HS-27A (cell line): ENCODE results near the gene TRPV6.
A peak's percentile ranks its signal among the peaks of the same experiment; 100 is the strongest.

ENCODE experiments used
- DNase-seq: peaks from one replicate; pipeline ENCODE4 v3.0.0-alpha.2; 2012; ENCODE audit warnings: low read depth, missing footprints

TRPV6 gene

DNA sequence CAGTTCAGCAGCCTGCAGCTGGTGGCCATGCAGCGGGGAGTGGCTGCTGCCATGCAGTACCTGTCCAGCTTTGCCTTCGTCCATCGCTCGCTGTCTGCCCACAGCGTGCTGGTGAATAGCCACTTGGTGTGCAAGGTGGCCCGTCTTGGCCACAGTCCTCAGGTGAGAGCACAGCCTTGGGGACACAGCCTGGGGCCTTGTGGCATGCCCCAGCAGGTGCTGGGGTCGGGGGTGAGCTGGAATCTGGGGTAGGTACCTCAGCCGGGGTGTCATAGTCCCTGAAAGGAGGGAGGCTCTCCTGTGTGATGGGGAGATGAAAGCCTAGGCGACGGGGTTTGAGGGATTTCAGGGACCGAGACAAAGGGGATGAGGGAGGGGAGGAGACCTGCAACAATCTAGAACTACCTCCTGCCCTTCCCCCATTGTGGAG is 16.5 kb downstream of the TRPV6 start:
- DNase-seq, result no peak

- DNase-seq, result no peak
These were observed 17.2 kb downstream of the TRPV6 start for GRCh38 chr7:142868188-142868985.

GRCh38 chr7:142867398-142868187 is 18.0 kb downstream of the TRPV6 start:
- DNase-seq, result no peak

DNA sequence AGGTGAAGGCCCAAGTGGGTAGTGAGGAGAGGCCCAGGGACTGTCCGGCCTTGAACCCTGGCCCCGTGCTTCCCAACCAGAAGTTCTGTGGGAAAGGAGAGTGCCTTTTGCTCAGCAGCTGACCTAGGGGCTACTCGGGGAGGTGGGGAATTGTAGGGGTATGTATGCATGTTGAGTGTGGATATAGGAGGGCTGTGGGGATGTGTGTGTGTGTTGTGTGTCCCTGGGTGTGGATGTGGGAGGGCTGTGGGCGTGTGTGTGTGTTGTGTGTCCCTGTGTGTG is 18.5 kb downstream of the TRPV6 start:
- DNase-seq, result no peak

GRCh38 chr7:142866361-142867096 is 19.0 kb downstream of the TRPV6 start:
- no peak for DNase-seq

GRCh38 chr7:142865766-142866165 is 19.8 kb downstream of the TRPV6 start:
- no peak for DNase-seq

GRCh38 chr7:142864980-142865747 is 20.4 kb downstream of the TRPV6 start:
- DNase-seq, result no peak

DNA sequence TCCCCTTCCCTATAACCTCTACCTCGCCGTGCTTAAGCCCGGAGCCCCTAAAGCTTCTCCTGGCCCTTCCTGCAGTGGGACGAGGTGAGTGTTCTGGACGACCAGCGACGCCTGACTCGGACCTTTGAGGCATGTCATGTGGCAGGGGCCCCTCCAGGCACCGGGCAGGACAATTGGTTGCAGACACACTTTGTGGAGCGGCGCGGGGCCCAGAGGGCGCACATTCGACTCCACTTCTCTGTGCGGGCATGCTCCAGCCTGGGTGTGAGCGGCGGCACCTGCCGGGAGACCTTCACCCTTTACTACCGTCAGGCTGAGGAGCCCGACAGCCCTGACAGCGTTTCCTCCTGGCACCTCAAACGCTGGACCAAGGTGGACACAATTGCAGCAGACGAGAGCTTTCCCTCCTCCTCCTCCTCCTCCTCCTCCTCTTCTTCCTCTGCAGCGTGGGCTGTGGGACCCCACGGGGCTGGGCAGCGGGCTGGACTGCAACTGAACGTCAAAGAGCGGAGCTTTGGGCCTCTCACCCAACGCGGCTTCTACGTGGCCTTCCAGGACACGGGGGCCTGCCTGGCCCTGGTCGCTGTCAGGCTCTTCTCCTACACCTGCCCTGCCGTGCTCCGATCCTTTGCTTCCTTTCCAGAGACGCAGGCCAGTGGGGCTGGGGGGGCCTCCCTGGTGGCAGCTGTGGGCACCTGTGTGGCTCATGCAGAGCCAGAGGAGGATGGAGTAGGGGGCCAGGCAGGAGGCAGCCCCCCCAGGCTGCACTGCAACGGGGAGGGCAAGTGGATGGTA is 21.5 kb downstream of the TRPV6 start:
- DNase-seq, result no peak

DNA sequence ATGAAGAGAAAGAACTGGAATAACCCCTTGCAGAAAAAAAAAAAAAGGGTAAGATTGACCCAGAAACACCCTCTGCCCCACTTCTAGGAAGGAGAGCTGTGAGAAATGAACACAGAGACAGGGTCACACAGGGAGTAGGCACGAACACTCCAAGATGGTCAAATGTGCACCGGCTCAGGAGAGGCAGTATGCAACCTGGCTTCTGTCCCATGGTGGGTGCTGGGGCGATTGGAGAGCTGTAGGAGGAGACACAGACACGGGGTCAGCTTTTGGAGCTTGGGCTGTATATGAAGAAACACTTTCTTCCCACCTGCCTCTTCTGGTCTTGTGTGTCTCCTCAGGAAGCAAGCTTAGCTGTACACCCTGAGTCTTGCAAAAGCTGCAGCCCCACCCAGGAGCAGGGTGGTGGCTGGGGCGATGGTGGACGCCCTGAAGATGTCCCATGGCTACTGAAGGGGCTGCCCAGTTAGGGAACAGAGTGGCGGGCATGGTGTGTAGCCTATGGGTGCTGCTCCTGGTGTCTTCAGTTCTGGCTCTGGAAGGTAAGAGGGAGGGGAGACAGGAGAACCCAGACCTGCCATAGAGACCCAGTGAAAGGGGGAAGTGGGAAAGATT is 22.7 kb downstream of the TRPV6 start:
- no peak for DNase-seq

GRCh38 chr7:142862351-142862750 is 23.2 kb downstream of the TRPV6 start:
- DNase-seq, result no peak

- DNase-seq, result no peak
These were observed 24.6 kb downstream of the TRPV6 start for GRCh38 chr7:142860968-142861367.

GRCh38 chr7:142859829-142860228 is 25.7 kb downstream of the TRPV6 start:
- peak; percentile 5 for DNase-seq

DNA sequence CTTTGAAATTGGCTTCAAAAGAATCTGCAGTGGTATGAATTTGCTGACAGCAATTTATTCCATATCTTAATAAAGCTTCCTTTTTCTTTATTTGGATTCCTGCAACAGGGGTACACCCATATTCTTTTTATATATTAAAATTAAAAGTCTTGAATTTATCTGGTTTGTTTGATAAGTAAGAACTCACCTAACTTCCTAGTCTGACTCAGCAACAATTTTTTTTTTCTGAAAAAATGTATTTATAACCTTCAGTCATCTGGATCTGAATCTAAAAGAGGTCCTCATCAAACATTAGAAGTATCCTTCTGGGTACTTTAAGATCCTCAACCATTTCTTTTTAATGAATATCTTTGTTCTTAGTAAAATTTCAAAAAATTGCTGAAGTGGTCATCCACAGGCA is 26.1 kb downstream of the TRPV6 start:
- no peak for DNase-seq

DNA sequence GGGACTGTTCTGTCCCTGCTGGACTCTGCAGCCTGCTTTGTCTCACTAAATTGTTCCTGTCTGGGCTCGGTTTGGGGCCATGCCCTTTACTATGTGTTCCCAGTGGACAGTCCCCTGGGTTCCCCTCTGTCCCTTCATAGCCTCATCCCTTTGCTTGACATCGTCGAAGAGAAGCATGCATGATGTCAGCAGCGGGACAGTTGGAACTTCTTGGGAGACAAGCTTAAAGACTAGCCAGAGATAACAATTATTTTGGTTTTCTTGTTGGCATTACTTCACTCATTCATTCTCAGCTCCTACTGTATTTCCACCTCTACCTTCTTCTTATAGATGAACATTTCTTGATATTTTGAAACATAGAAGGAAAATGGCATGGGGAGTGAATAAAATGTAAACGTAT is 27.9 kb downstream of the TRPV6 start:
- no peak for DNase-seq

DNA sequence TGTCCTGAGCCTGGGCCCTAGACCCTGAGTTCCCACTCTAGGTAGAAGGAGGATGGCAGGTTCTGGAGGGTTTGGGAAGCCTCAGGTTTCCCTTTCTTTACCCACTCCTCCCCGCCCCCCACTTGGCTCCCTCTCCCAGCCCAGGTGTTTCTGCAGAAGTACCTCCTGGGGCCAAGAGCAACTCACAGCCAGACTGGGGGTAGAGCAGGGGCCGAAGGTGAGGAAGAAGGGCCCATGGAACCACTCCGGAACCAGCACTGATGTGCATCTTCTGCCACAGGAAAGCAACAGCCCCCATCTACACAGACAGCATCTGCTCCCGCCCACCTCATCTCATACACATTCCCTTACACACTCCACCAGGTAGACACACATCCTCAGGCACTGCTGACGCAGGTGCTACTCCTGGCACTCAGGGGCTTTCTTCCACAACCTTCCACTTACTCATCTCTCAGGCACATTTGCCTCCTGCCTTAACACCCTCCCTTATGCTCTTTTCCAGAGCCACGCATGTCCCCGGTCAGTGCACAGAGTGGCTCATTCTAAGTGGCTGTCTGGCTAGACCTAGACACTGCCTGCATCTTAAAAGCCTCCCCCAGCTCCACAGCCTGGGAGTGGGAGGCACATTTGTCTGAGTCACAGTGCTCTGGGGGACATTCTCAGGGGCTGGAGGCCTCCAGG is 28.8 kb downstream of the TRPV6 start:
- no peak for DNase-seq

DNA sequence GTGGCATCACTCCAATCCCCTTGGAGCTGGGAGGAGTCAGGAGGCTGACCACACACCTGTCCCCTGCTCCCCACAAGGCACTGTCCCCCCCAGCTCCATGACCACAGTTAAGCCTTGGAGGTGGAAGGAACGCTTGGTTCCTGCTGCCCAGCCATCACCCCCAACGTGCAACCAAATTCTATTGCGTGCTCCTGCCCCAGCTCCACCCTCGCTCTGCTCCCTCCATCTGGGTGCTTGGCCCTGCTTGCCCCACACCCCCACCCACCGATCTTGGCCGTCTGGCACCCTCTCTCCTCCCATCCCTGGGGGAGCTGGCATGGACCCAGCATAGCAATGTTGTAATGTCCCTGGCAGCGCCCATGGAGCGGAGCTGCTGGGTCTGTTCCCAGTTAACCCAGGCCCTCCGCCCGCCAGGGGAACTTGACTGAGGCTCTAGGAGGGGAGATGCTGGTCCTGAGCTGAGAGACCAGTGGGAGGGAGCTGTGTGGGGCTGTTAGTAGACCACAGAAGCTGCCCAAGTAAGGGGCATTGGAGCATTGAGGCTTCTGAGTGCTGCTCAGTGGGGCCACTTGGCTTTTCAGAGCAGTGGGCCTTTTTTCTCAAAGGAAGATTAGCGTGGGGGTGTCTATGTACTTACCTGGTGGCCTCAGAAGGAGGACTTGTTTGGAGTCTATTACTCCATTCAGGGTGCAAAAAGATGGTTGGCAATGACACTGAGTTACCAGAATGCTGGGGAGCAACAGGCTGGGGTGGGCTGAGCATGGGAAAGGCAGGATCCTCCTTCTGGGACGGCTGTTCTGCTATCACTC is 29.6 kb downstream of the TRPV6 start:
- no peak for DNase-seq

DNA sequence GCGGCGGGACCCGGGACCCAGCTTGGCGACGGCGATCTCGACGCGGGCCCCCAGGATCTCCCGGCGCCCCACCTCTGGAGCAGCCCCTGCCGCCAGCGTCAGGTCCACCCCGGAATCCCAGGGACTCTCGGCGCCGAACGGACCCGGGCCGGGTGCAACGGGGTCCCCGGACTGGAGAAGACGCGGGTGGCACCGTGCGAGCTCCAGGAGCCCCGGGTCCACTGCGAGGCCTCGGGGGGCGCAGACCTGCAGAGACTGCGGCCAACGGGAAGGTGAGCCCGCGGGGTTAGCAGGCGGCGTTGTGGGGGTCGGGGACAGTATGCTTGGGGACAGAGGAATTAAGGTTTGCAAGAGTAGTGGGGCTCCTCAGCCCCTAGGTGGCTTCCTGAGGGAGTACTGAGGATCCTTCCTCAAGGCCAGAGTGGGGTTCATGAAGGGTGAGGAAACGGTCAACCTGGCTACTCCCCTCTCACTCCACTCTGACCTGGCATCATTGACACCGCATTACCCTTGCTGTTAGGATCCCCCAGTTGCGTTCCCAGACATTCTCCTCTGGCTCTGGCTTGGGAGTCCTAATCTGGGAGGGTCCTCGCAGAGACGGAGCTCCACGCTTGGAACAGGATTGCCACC is 30.3 kb downstream of the TRPV6 start:
- DNase-seq, result no peak

GRCh38 chr7:142854372-142855113 is 31.0 kb downstream of the TRPV6 start, which contains the start of gene EPHB6:
Gene EPHB6 (plus strand): TSS chr7:142855076. CDS start chr7:142863228, 8,152 bp downstream.
- peak; percentile 19 for DNase-seq
